ENCODE results near the gene TYW5.

The TYW5 gene

GRCh38 chr2:199956062-199956380 is 730 bp upstream of the TYW5 start:
- H3K4me3 Mint-ChIP-seq: peak overlapping the region; percentile 96
- H3K36me3 Mint-ChIP-seq (ENCODE audit: low read depth): peaks cover 19% of the 10 kb centered on the region
- H3K9me3 Mint-ChIP-seq: no peaks in the 10 kb centered on the region
- peaks cover 44% of the 10 kb centered on the region for H3K4me1 Mint-ChIP-seq (ENCODE audit: low read depth)
- H3K27me3 Mint-ChIP-seq (ENCODE audit: low read depth): no peaks in the 10 kb centered on the region
- H3K27ac Mint-ChIP-seq: peak overlapping the region; percentile 91

- no peaks in the 10 kb centered on the region for H3K9me3 Mint-ChIP-seq
- H3K27ac Mint-ChIP-seq: peak overlapping the region; percentile 91
- peaks cover 52% of the 10 kb centered on the region for H3K4me1 Mint-ChIP-seq (ENCODE audit: low read depth)
- H3K4me3 Mint-ChIP-seq: peak overlapping the region; percentile 96
- no peaks in the 10 kb centered on the region for H3K27me3 Mint-ChIP-seq (ENCODE audit: low read depth)
- peaks cover 24% of the 10 kb centered on the region for H3K36me3 Mint-ChIP-seq (ENCODE audit: low read depth)
Measured at GRCh38 chr2:199955007-199955338, 318 bp downstream of the TYW5 start.

GRCh38 chr2:199951023-199951422 is 4.3 kb downstream of the TYW5 start:
- peaks cover 46% of the 10 kb centered on the region for H3K4me1 Mint-ChIP-seq (ENCODE audit: low read depth)
- H3K36me3 Mint-ChIP-seq (ENCODE audit: low read depth): peaks cover 23% of the 10 kb centered on the region

GRCh38 chr2:199950396-199950795 is 4.9 kb downstream of the TYW5 start:
- Mint-ChIP-seq H3K4me1 (ENCODE audit: low read depth) (peaks cover 49% of the 10 kb centered on the region), H3K27me3 (ENCODE audit: low read depth) (no peaks in the 10 kb centered on the region), H3K36me3 (ENCODE audit: low read depth) (peaks cover 27% of the 10 kb centered on the region), H3K9me3 (no peaks in the 10 kb centered on the region), H3K4me3 (peak overlapping the region; percentile 66), H3K27ac (peak overlapping the region; percentile 74)

More at GRCh38 chr2:199951023-199951422, 4.3 kb downstream of the TYW5 start:
- Mint-ChIP-seq H3K4me3 (no peak overlapping the region), H3K27me3 (ENCODE audit: low read depth) (no peaks in the 10 kb centered on the region), H3K27ac (no peak overlapping the region), H3K9me3 (no peaks in the 10 kb centered on the region)

- Mint-ChIP-seq H3K4me3 (no peak overlapping the region), H3K9me3 (no peaks in the 10 kb centered on the region), H3K27me3 (ENCODE audit: low read depth) (no peaks in the 10 kb centered on the region), H3K36me3 (ENCODE audit: low read depth) (peaks cover 35% of the 10 kb centered on the region), H3K27ac (no peak overlapping the region), H3K4me1 (ENCODE audit: low read depth) (peaks cover 40% of the 10 kb centered on the region)
Measured at GRCh38 chr2:199946836-199947235, 8.5 kb downstream of the TYW5 start.

GRCh38 chr2:199946196-199946595 is 9.1 kb downstream of the TYW5 start:
- no peaks in the 10 kb centered on the region for H3K9me3 Mint-ChIP-seq

GRCh38 chr2:199943373-199943772 is 11.9 kb downstream of the TYW5 start:
- H3K4me3 Mint-ChIP-seq: no peak overlapping the region
- H3K27ac Mint-ChIP-seq: no peak overlapping the region
- no peaks in the 10 kb centered on the region for H3K9me3 Mint-ChIP-seq
- H3K27me3 Mint-ChIP-seq (ENCODE audit: low read depth): no peaks in the 10 kb centered on the region
- peaks cover 34% of the 10 kb centered on the region for H3K36me3 Mint-ChIP-seq (ENCODE audit: low read depth)
- H3K4me1 Mint-ChIP-seq (ENCODE audit: low read depth): peaks cover 23% of the 10 kb centered on the region

More at GRCh38 chr2:199946196-199946595, 9.1 kb downstream of the TYW5 start:
- peaks cover 36% of the 10 kb centered on the region for H3K4me1 Mint-ChIP-seq (ENCODE audit: low read depth)
- peak overlapping the region; percentile 11 for H3K27ac Mint-ChIP-seq
- H3K36me3 Mint-ChIP-seq (ENCODE audit: low read depth): peaks cover 35% of the 10 kb centered on the region
- H3K27me3 Mint-ChIP-seq (ENCODE audit: low read depth): no peaks in the 10 kb centered on the region
- H3K4me3 Mint-ChIP-seq: no peak overlapping the region

GRCh38 chr2:199940373-199940772 is 14.9 kb downstream of the TYW5 start:
- no peaks in the 10 kb centered on the region for H3K27me3 Mint-ChIP-seq (ENCODE audit: low read depth)

GRCh38 chr2:199936554-199936953 is 18.7 kb downstream of the TYW5 start:
- Mint-ChIP-seq H3K27me3 (ENCODE audit: low read depth) (no peaks in the 10 kb centered on the region), H3K4me1 (ENCODE audit: low read depth) (peaks cover 9% of the 10 kb centered on the region), H3K27ac (no peak overlapping the region), H3K36me3 (ENCODE audit: low read depth) (peaks cover 27% of the 10 kb centered on the region), H3K9me3 (no peaks in the 10 kb centered on the region), H3K4me3 (no peak overlapping the region)

More at GRCh38 chr2:199940373-199940772, 14.9 kb downstream of the TYW5 start:
- Mint-ChIP-seq H3K36me3 (ENCODE audit: low read depth) (peaks cover 25% of the 10 kb centered on the region), H3K9me3 (no peaks in the 10 kb centered on the region), H3K27ac (no peak overlapping the region), H3K4me3 (no peak overlapping the region), H3K4me1 (ENCODE audit: low read depth) (peaks cover 7% of the 10 kb centered on the region)

- H3K27me3 Mint-ChIP-seq (ENCODE audit: low read depth): no peaks in the 10 kb centered on the region
- H3K4me3 Mint-ChIP-seq: no peak overlapping the region
- peaks cover 9% of the 10 kb centered on the region for H3K4me1 Mint-ChIP-seq (ENCODE audit: low read depth)
- H3K9me3 Mint-ChIP-seq: no peaks in the 10 kb centered on the region
- H3K36me3 Mint-ChIP-seq (ENCODE audit: low read depth): peaks cover 29% of the 10 kb centered on the region
- H3K27ac Mint-ChIP-seq: no peak overlapping the region
Measured at GRCh38 chr2:199933466-199933865, 21.8 kb downstream of the TYW5 start.

GRCh38 chr2:199932312-199932855 is 22.9 kb downstream of the TYW5 start:
- Mint-ChIP-seq H3K27ac (no peak overlapping the region), H3K4me3 (no peak overlapping the region), H3K9me3 (no peaks in the 10 kb centered on the region), H3K4me1 (ENCODE audit: low read depth) (peaks cover 12% of the 10 kb centered on the region), H3K27me3 (ENCODE audit: low read depth) (no peaks in the 10 kb centered on the region), H3K36me3 (ENCODE audit: low read depth) (peaks cover 30% of the 10 kb centered on the region)

GRCh38 chr2:199929262-199929661 is 26.0 kb downstream of the TYW5 start:
- no peak overlapping the region for H3K27ac Mint-ChIP-seq
- no peaks in the 10 kb centered on the region for H3K27me3 Mint-ChIP-seq (ENCODE audit: low read depth)
- peaks cover 13% of the 10 kb centered on the region for H3K4me1 Mint-ChIP-seq (ENCODE audit: low read depth)
- H3K4me3 Mint-ChIP-seq: no peak overlapping the region
- H3K36me3 Mint-ChIP-seq (ENCODE audit: low read depth): peaks cover 36% of the 10 kb centered on the region
- H3K9me3 Mint-ChIP-seq: no peaks in the 10 kb centered on the region

GRCh38 chr2:199928626-199929025 is 26.7 kb downstream of the TYW5 start:
- Mint-ChIP-seq H3K9me3 (no peaks in the 10 kb centered on the region), H3K4me1 (ENCODE audit: low read depth) (peaks cover 14% of the 10 kb centered on the region), H3K27ac (no peak overlapping the region), H3K4me3 (no peak overlapping the region), H3K27me3 (ENCODE audit: low read depth) (no peaks in the 10 kb centered on the region), H3K36me3 (ENCODE audit: low read depth) (peaks cover 36% of the 10 kb centered on the region)

- Mint-ChIP-seq H3K9me3 (no peaks in the 10 kb centered on the region), H3K36me3 (ENCODE audit: low read depth) (peaks cover 36% of the 10 kb centered on the region), H3K4me1 (ENCODE audit: low read depth) (peaks cover 11% of the 10 kb centered on the region), H3K27ac (no peak overlapping the region), H3K4me3 (no peak overlapping the region), H3K27me3 (ENCODE audit: low read depth) (no peaks in the 10 kb centered on the region)
Measured at GRCh38 chr2:199928226-199928625, 27.1 kb downstream of the TYW5 start.

- Mint-ChIP-seq H3K27ac (no peak overlapping the region), H3K36me3 (ENCODE audit: low read depth) (peaks cover 32% of the 10 kb centered on the region), H3K4me1 (ENCODE audit: low read depth) (peaks cover 7% of the 10 kb centered on the region), H3K4me3 (no peak overlapping the region), H3K9me3 (no peaks in the 10 kb centered on the region), H3K27me3 (ENCODE audit: low read depth) (no peaks in the 10 kb centered on the region)
Measured at GRCh38 chr2:199926806-199927205, 28.5 kb downstream of the TYW5 start.

GRCh38 chr2:199923924-199924323 is 31.4 kb downstream of the TYW5 start:
- Mint-ChIP-seq H3K9me3 (no peaks in the 10 kb centered on the region), H3K36me3 (ENCODE audit: low read depth) (peaks cover 32% of the 10 kb centered on the region), H3K4me1 (ENCODE audit: low read depth) (peaks cover 7% of the 10 kb centered on the region), H3K27me3 (ENCODE audit: low read depth) (no peaks in the 10 kb centered on the region), H3K27ac (no peak overlapping the region), H3K4me3 (no peak overlapping the region)
